Type B pancreatic cell (in vitro differentiated cells): Measurements from ENCODE around the gene LHFPL3. TPM values are rescaled to one million over a fixed set of nuclear protein-coding genes. Genes with fewer than 3 reads are reported as not detected.

Experiments
- DNase-seq: peaks from one replicate; pipeline ENCODE4 v3.0.0; 2021; ENCODE audit warnings: mixed read lengths; ENCODE audit not compliant: unreplicated experiment; ENCODE audit errors: extremely low spot score
- H3K27ac Mint-ChIP-seq: 2 replicates; pipeline ENCODE4 v1.8.0; 2021; ENCODE audit warnings: mild to moderate bottlenecking, mixed read lengths
- H3K27me3 Mint-ChIP-seq: 2 replicates; pipeline ENCODE4 v1.8.0; 2021; ENCODE audit warnings: mixed read lengths
- H3K36me3 Mint-ChIP-seq: 2 replicates; pipeline ENCODE4 v1.8.0; 2021; ENCODE audit warnings: mixed read lengths
- H3K4me1 Mint-ChIP-seq: one replicate; pipeline ENCODE4 v1.8.0; 2021; ENCODE audit warnings: mixed read lengths; ENCODE audit not compliant: unreplicated experiment
- H3K4me3 Mint-ChIP-seq: 2 replicates; pipeline ENCODE4 v1.8.0; 2021; ENCODE audit warnings: mild to moderate bottlenecking, mixed read lengths
- H3K9me3 Mint-ChIP-seq: 2 replicates; pipeline ENCODE4 v1.8.0; 2021; ENCODE audit warnings: mixed read lengths
- total RNA-seq: library from RNA; stranded (reverse); gene quantifications from 2 replicates; pipeline ENCODE4 v1.2.1, GENCODE V29; 2021; ENCODE audit warnings: low replicate concordance
- TF ChIP-seq, protein P1 (sequence below): fragments of 200-600 bp; sonication (generic); conservative IDR thresholded peaks from 2 replicates; pipeline ENCODE4 v1.5.0; 2021; ENCODE audit warnings: antibody characterized with exemption, mild to moderate bottlenecking

LHFPL3 gene
- total RNA-seq, 1 donor from 2014 or later: 0.31 TPM

DNA sequence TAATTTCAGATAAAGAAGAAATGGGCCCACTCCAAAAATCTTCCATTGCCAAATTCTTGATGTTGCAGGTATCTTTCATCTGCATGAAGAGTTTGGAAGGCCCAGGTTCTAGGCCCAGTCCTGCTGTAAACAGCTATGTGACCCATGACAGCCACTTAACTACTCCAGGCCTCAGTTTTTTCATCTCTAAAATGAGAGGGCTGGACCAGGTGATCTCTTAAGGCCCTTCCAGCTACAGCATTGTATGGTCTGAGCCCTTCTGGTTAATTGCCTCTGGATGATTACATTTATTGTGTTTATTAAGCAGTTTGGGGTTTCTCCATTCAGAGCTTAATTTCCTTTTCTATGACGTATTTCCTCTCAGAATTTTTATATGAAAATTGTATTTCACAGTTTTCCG, 494.8 kb downstream of the LHFPL3 start:
- Mint-ChIP-seq H3K36me3 (no peaks in the 10 kb centered on the region), H3K4me1 (peaks cover 16% of the 10 kb centered on the region), H3K27me3 (peaks cover 9% of the 10 kb centered on the region), H3K27ac (no peak overlapping the region), H3K4me3 (no peak overlapping the region), H3K9me3 (no peaks in the 10 kb centered on the region)
- TF ChIP-seq, protein P1, sequence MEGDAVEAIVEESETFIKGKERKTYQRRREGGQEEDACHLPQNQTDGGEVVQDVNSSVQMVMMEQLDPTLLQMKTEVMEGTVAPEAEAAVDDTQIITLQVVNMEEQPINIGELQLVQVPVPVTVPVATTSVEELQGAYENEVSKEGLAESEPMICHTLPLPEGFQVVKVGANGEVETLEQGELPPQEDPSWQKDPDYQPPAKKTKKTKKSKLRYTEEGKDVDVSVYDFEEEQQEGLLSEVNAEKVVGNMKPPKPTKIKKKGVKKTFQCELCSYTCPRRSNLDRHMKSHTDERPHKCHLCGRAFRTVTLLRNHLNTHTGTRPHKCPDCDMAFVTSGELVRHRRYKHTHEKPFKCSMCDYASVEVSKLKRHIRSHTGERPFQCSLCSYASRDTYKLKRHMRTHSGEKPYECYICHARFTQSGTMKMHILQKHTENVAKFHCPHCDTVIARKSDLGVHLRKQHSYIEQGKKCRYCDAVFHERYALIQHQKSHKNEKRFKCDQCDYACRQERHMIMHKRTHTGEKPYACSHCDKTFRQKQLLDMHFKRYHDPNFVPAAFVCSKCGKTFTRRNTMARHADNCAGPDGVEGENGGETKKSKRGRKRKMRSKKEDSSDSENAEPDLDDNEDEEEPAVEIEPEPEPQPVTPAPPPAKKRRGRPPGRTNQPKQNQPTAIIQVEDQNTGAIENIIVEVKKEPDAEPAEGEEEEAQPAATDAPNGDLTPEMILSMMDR: no peak
- DNase-seq: no peak

DNA sequence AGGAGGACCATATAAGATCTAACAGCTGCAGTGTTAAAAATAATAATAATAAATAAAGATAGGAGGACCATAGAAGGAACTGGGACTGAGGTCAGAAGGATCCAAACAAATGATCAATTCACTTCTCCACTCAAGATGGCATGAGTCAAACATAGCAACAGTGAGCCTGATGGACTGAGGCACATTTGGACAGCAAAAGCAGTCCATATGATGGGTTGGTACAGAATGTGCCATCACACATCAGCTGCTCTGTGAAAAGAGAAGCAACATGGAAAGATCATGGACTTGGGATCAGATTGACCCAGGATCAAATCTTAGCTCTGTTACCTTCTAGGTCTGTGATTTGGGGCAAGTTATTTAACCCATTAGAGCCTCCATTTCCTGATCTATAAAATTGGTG, 496.7 kb downstream of the LHFPL3 start:
- no peaks in the 10 kb centered on the region for H3K9me3 Mint-ChIP-seq
- H3K27ac Mint-ChIP-seq: no peak overlapping the region
- peaks cover 3% of the 10 kb centered on the region for H3K27me3 Mint-ChIP-seq
- peaks cover 3% of the 10 kb centered on the region for H3K4me1 Mint-ChIP-seq
- H3K4me3 Mint-ChIP-seq: no peak overlapping the region
- no peak for DNase-seq
- TF ChIP-seq, protein P1: no peak
- H3K36me3 Mint-ChIP-seq: no peaks in the 10 kb centered on the region

DNA sequence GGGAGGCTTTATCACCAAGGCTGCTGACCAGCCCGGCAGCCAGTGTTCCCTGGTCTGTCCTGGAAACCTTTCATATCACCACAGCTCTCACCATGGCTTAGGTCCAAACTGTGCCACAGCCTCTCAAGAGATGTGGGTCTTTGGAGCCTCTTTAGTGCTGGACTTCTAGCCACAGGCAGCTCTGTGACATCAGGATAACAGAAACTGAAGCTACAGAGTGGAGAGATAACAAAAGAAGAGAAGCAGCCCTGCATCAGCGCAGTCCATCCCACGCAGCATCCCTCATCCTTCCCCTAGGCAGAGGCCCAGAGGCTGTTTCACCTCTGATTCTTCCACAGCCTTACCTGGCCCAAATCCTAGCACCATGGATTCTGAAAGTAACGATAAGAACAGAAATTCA, 497.7 kb downstream of the LHFPL3 start:
- H3K27ac Mint-ChIP-seq: no peak overlapping the region
- H3K9me3 Mint-ChIP-seq: no peaks in the 10 kb centered on the region
- no peaks in the 10 kb centered on the region for H3K4me1 Mint-ChIP-seq
- no peaks in the 10 kb centered on the region for H3K36me3 Mint-ChIP-seq
- DNase-seq: no peak
- H3K27me3 Mint-ChIP-seq: peaks cover 3% of the 10 kb centered on the region
- H3K4me3 Mint-ChIP-seq: no peak overlapping the region
- TF ChIP-seq, protein P1: no peak

DNA sequence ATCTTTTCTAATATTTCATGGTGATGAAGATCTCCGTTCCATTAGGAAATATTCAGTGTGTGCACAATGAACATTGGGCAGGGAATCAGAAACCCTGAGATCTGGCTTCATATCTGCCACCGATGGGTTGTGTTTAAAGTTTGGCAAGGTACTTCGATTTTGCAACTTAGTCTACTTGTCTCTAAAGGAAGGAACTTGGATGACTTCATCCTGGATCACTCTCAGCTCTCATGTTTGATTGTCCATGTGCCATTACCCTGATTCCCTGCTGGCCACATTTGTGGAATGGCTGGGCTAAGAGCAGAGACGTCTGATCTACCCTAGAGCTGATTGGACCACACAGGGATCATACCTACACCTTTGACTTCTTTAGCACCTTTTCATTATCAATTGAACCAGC, 508.6 kb downstream of the LHFPL3 start:
- no peaks in the 10 kb centered on the region for H3K9me3 Mint-ChIP-seq
- TF ChIP-seq, protein P1: no peak
- no peaks in the 10 kb centered on the region for H3K36me3 Mint-ChIP-seq
- peaks cover 7% of the 10 kb centered on the region for H3K4me1 Mint-ChIP-seq
- H3K27ac Mint-ChIP-seq: no peak overlapping the region
- no peak for DNase-seq
- H3K4me3 Mint-ChIP-seq: no peak overlapping the region
- peaks cover 24% of the 10 kb centered on the region for H3K27me3 Mint-ChIP-seq

DNA sequence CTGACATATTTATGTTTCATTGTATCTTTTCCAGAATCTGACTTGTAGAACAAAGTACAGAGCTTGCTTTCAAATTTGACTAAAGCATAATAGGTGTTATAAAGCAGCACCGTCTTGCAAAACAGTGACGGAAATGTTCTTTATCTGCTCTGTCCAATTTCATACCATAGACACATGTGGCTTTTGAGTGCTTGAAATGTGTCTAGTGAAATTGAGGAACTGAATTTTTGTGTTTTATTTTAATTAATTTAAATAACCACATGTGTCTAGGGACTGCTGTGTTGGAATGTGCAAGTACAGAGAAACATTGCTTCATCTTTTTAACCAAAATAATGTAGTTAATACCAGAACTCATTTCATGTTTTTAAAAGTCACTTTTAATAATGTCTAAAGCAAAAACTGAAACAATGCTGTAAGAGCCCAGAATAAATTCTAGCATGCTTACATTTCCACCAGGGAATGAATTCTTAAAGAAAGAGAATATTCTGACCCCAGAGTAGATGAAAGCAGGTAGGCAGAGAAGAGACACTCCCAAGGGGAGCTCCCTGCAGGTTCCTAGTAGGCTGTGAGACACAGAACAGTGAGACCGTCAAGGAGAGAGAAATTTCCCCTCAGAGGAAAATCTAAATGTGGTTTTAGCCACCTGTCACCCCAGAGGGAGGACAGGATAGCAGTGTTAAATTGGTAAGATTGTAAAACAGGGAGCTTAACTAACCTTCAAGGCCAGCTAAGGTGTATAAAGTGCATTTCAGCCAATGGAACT, 510.3 kb downstream of the LHFPL3 start:
- Mint-ChIP-seq H3K27me3 (peaks cover 26% of the 10 kb centered on the region), H3K4me1 (peaks cover 8% of the 10 kb centered on the region), H3K9me3 (no peaks in the 10 kb centered on the region), H3K36me3 (no peaks in the 10 kb centered on the region), H3K4me3 (no peak overlapping the region), H3K27ac (no peak overlapping the region)
- DNase-seq: no peak
- TF ChIP-seq, protein P1: no peak
